ENCODE measurements around the gene EMX2. TPM values are rescaled to one million over a fixed set of nuclear protein-coding genes. Genes with fewer than 3 reads are reported as not detected.

The EMX2 gene
- total and polyA plus RNA-seq, 12 donors = 0.11 to 0.72 (median 0.51) TPM; not detected in 7

- TF ChIP-seq CTCF (IDR thresholded peaks at IDR 0.05) (no peak), POLR2A (IDR thresholded peaks at IDR 0.05) (no peak)
- peaks cover 4% of the 10 kb centered on the region for H3K27me3 ChIP-seq
- H3K27ac ChIP-seq = no peak overlapping the region
- 75 to 80% (median 76%) methylated on average over 4 of the region's 4 CpGs for WGBS, 4 donors
- intact Hi-C loops (cut with DNase I) = no loop called here
- H3K9me3 ChIP-seq (replicated peaks in 1 of 3) = no peaks in the 10 kb centered on the region
- H3K4me3 ChIP-seq = no peak overlapping the region
- H3K36me3 ChIP-seq (replicated peaks in 1 of 2) = no peaks in the 10 kb centered on the region
- no peaks in the 10 kb centered on the region for H3K4me1 ChIP-seq (replicated peaks in 1 of 2)
- no peak for DNase-seq
Observed at GRCh38 chr10:117591043-117591442, 48.5 kb downstream of the EMX2 start.

- TF ChIP-seq POLR2A (IDR thresholded peaks at IDR 0.05) (no peak), CTCF (IDR thresholded peaks at IDR 0.05) (no peak)
- intact Hi-C loops (cut with DNase I) = no loop called here
- H3K9me3 ChIP-seq (replicated peaks in 1 of 3) = no peaks in the 10 kb centered on the region
- no peaks in the 10 kb centered on the region for H3K4me1 ChIP-seq (replicated peaks in 1 of 2)
- no peak for DNase-seq
- no peak overlapping the region for H3K27ac ChIP-seq
- no peaks in the 10 kb centered on the region for H3K36me3 ChIP-seq (replicated peaks in 1 of 2)
- WGBS, 4 donors = 49 to 62% (median 59%) methylated on average over 5 of the region's 5 CpGs
- H3K27me3 ChIP-seq = no peaks in the 10 kb centered on the region
- H3K4me3 ChIP-seq = no peak overlapping the region
Observed at GRCh38 chr10:117594722-117595121, 52.2 kb downstream of the EMX2 start.

GRCh38 chr10:117596706-117597105 is 54.2 kb downstream of the EMX2 start:
- TF ChIP-seq POLR2A (IDR thresholded peaks at IDR 0.05) (no peak), CTCF (IDR thresholded peaks at IDR 0.05) (no peak)
- no peaks in the 10 kb centered on the region for H3K9me3 ChIP-seq (replicated peaks in 1 of 3)
- no peak overlapping the region for H3K4me3 ChIP-seq
- H3K4me1 ChIP-seq (replicated peaks in 1 of 2) = no peaks in the 10 kb centered on the region
- intact Hi-C loops (cut with DNase I) = no loop called here
- no peaks in the 10 kb centered on the region for H3K36me3 ChIP-seq (replicated peaks in 1 of 2)
- 40 to 57% (median 53%) methylated on average over 6 of the region's 6 CpGs for WGBS, 4 donors
- H3K27ac ChIP-seq = no peak overlapping the region
- no peaks in the 10 kb centered on the region for H3K27me3 ChIP-seq
- no peak for DNase-seq

GRCh38 chr10:117597216-117597615 is 54.7 kb downstream of the EMX2 start:
- intact Hi-C loops (cut with DNase I) = no loop called here
- TF ChIP-seq CTCF (IDR thresholded peaks at IDR 0.05) (no peak), POLR2A (IDR thresholded peaks at IDR 0.05) (no peak)
- Histone ChIP-seq H3K4me1 (replicated peaks in 1 of 2) (no peaks in the 10 kb centered on the region), H3K36me3 (replicated peaks in 1 of 2) (no peaks in the 10 kb centered on the region), H3K27me3 (no peaks in the 10 kb centered on the region), H3K9me3 (replicated peaks in 1 of 3) (no peaks in the 10 kb centered on the region), H3K27ac (no peak overlapping the region), H3K4me3 (no peak overlapping the region)
- no peak for DNase-seq

Other genes with a start within 250 kb of the EMX2 start
- gene PDZD8, start 167.3 kb upstream of the EMX2 start, total RNA-seq = 10 to 100 TPM; 17.5 to 45.7 (median 25.3) TPM
- 10 to 100 TPM in 1 of 3 donors, 1 to 10 TPM in 2; 1.7 to 30.5 (median 3.0) TPM for gene PDZD8, start 167.3 kb upstream of the EMX2 start, polyA plus RNA-seq

Data from adrenal gland (tissue), 12 donors.